HG03521 (cell line): ENCODE data around the gene EPHX1.
A peak's percentile ranks its signal among the peaks of the same experiment; 100 is the strongest.
"Not testable (repeated sequence)": the region's sequence is repeated elsewhere in the genome, so short reads cannot be mapped to it uniquely, and the experiment has no call there.

Source experiments
- ATAC-seq: cut with Tn5 transposase; IDR thresholded peaks from one replicate; pipeline ENCODE4 v1.9.1; 2021; ENCODE audit warnings: mild to moderate bottlenecking, moderate library complexity; ENCODE audit not compliant: unreplicated experiment

The EPHX1 gene

GRCh38 chr1:225777058-225777582 lies 32.8 kb upstream of the EPHX1 start:
- peak; percentile 9 for ATAC-seq

- ATAC-seq: peak; percentile 99
These were observed 32.2 kb upstream of the EPHX1 start, which contains the start of gene SRP9 for GRCh38 chr1:225777583-225778336. Gene SRP9 (plus strand): TSS chr1:225777826. CDS start chr1:225777941, 115 bp downstream.

- ATAC-seq: no peak
These were observed 31.6 kb upstream of the EPHX1 start for GRCh38 chr1:225778337-225778669.

GRCh38 chr1:225779165-225779564 lies 30.8 kb upstream of the EPHX1 start:
- not testable (repeated sequence) for ATAC-seq

GRCh38 chr1:225780134-225780533 lies 29.8 kb upstream of the EPHX1 start:
- ATAC-seq: no peak

GRCh38 chr1:225780630-225781029 lies 29.3 kb upstream of the EPHX1 start:
- ATAC-seq: no peak

- not testable (repeated sequence) for ATAC-seq
These were observed 20.8 kb upstream of the EPHX1 start for GRCh38 chr1:225789142-225789541.

- no peak for ATAC-seq
These were observed 15.0 kb upstream of the EPHX1 start for GRCh38 chr1:225794954-225795353.

GRCh38 chr1:225796097-225796496 lies 13.8 kb upstream of the EPHX1 start:
- not testable (repeated sequence) for ATAC-seq

GRCh38 chr1:225801146-225801545 lies 8.8 kb upstream of the EPHX1 start:
- ATAC-seq: not testable (repeated sequence)

GRCh38 chr1:225806249-225806648 lies 3.7 kb upstream of the EPHX1 start:
- no peak for ATAC-seq

GRCh38 chr1:225806736-225807135 lies 3.2 kb upstream of the EPHX1 start:
- not testable (repeated sequence) for ATAC-seq

- no peak for ATAC-seq
These were observed 1.8 kb upstream of the EPHX1 start for GRCh38 chr1:225808136-225808535.

- not testable (repeated sequence) for ATAC-seq
These were observed 935 bp downstream of the EPHX1 start for GRCh38 chr1:225810579-225811538.

GRCh38 chr1:225811622-225812487 lies 1.9 kb downstream of the EPHX1 start:
- no peak for ATAC-seq

GRCh38 chr1:225812488-225813213 lies 2.7 kb downstream of the EPHX1 start:
- ATAC-seq: no peak

GRCh38 chr1:225813214-225813964 lies 3.5 kb downstream of the EPHX1 start:
- ATAC-seq: no peak

GRCh38 chr1:225814381-225814780 lies 4.5 kb downstream of the EPHX1 start:
- ATAC-seq: no peak

GRCh38 chr1:225815090-225815489 lies 5.2 kb downstream of the EPHX1 start:
- not testable (repeated sequence) for ATAC-seq
